Endothelial cell of umbilical vein (primary cell): ENCODE data around the gene SMARCD3. TPM values are rescaled to one million over a fixed set of nuclear protein-coding genes. Genes with fewer than 3 reads are reported as not detected.
A peak's percentile ranks its signal among the peaks of the same experiment; 100 is the strongest.

Experiments used
- BruUV-seq: library from RNA; stranded (reverse); fragments of 400-500 nt; replicated peaks from 2 replicates; lab custom pipeline; 2021; lab: Mats Ljungman, UMichigan
- CTCF ChIA-PET: fragments of 300-600, 350-600 bp; sonication (Branson Sonifier 250); formaldehyde crosslinking; loops from one replicate; lab custom pipeline; 2021; ENCODE audit warnings: antibody characterized with exemption, inconsistent platforms; lab: Charles Lee
- POLR2A ChIA-PET: fragments of 300-600, 350-600 bp; sonication (Branson Sonifier 250); formaldehyde crosslinking; loops from one replicate; lab custom pipeline; 2021; ENCODE audit warnings: antibody characterized with exemption, inconsistent platforms; lab: Charles Lee
- DNase-seq: peaks from one replicate; pipeline ENCODE4 v3.0.0-alpha.2; 2011; ENCODE audit warnings: low read depth, low spot score
- FAIRE-seq: peaks from 2 replicates; lab custom pipeline; 2011; peaks lifted over from hg19 to GRCh38; lab: Jason Lieb, UNC
- H2AFZ ChIP-seq: 2 replicates; pipeline ENCODE4 v1.6.0; 2012; ENCODE audit warnings: low read depth, low read length, control low read depth, inconsistent platforms
- H3K27ac ChIP-seq: 2 replicates; pipeline ENCODE4 v1.5.1; 2011; ENCODE audit warnings: low read depth, mild to moderate bottlenecking, control low read depth, low read length, moderate library complexity; ENCODE audit not compliant: insufficient read depth
- H3K27me3 ChIP-seq, 2 experiments: 2 replicates each; pipeline versions ENCODE4 v1.6.0 to v1.6.1; 2011; ENCODE audit warnings: low read length in 2 of 2, mixed read lengths in 1 of 2; ENCODE audit not compliant: control insufficient read depth in 2 of 2, insufficient read depth in 2 of 2
- H3K36me3 ChIP-seq, 2 experiments: 2 replicates in 1 of 2; 3 replicates in 1 of 2; pipeline ENCODE4 v1.5.1; 2011; ENCODE audit warnings: low read length in 2 of 2, mild to moderate bottlenecking in 1 of 2, moderate library complexity in 1 of 2; ENCODE audit not compliant: control insufficient read depth in 2 of 2, insufficient read depth in 2 of 2; ENCODE audit errors: extremely low read depth in 1 of 2
- H3K4me1 ChIP-seq: 3 replicates; pipeline ENCODE4 v1.5.1; 2011; ENCODE audit warnings: mild to moderate bottlenecking, low read length; ENCODE audit not compliant: control insufficient read depth, insufficient read depth; ENCODE audit errors: extremely low read depth
- H3K4me2 ChIP-seq: 2 replicates; pipeline ENCODE4 v1.6.1; 2011; ENCODE audit warnings: low read length, control low read depth, mixed read lengths; ENCODE audit not compliant: insufficient read depth
- H3K4me3 ChIP-seq, 3 experiments: fragments of 200-600 bp in 1 of 3; sonication (generic), shearing (Covaris generic) in 1 of 3; replicated peaks in 1 of 3; 2 replicates each; pipeline ENCODE4 v1.5.1; 2011 to 2016; ENCODE audit warnings: control low read depth in 3 of 3, low read length in 3 of 3, mild to moderate bottlenecking in 2 of 3, inconsistent platforms in 1 of 3, low read depth in 1 of 3, moderate library complexity in 1 of 3; ENCODE audit not compliant: insufficient read depth in 1 of 3
- H3K79me2 ChIP-seq: 2 replicates; pipeline ENCODE4 v1.6.0; 2012; ENCODE audit warnings: low read length, inconsistent platforms; ENCODE audit not compliant: control insufficient read depth, insufficient read depth
- H3K9ac ChIP-seq: replicated peaks from 2 replicates; pipeline ENCODE3; 2011; ENCODE audit warnings: low read length, control low read depth; ENCODE audit not compliant: insufficient read depth; ENCODE audit errors: extremely low read depth
- H3K9me1 ChIP-seq: replicated peaks from 3 replicates; pipeline ENCODE4 v1.6.0; 2011; ENCODE audit warnings: mild to moderate bottlenecking, low read length; ENCODE audit not compliant: control insufficient read depth, insufficient read depth; ENCODE audit errors: extremely low read depth
- H3K9me3 ChIP-seq: replicated peaks from 2 replicates; pipeline ENCODE4 v1.5.1; 2012; ENCODE audit warnings: low read length, inconsistent platforms; ENCODE audit not compliant: control insufficient read depth, insufficient read depth
- H4K20me1 ChIP-seq: replicated peaks from 2 replicates; pipeline ENCODE3; 2011; ENCODE audit warnings: mild to moderate bottlenecking, low read length; ENCODE audit not compliant: control insufficient read depth, insufficient read depth; ENCODE audit errors: extremely low read depth
- MYC ChIP-seq: IDR thresholded peaks from one replicate; pipeline ENCODE4 v1.6.1; 2011; ENCODE audit warnings: mild to moderate bottlenecking, low read depth, low read length
- POLR2A ChIP-seq: IDR thresholded peaks from 2 replicates; pipeline ENCODE4 v1.6.1; 2012; ENCODE audit warnings: low read depth, mild to moderate bottlenecking, control low read depth, low read length
- POLR2AphosphoS5 ChIP-seq: IDR thresholded peaks from 2 replicates; pipeline ENCODE4 v1.6.1; 2012; ENCODE audit warnings: low read depth, mild to moderate bottlenecking, control low read depth, low read length, moderate library complexity; ENCODE audit not compliant: insufficient read depth
- dilution Hi-C: fragments of 300-500 bp; cut with MboI; formaldehyde crosslinking; loops from one replicate; pipeline ENCODE4 v1.15.0; 2019; ENCODE audit warnings: low sequenced_read_pairs; ENCODE audit not compliant: extremely low pct_ligation_motif_present
- intact Hi-C: fragments of 100-400 bp; cut with micrococcal nuclease; formaldehyde crosslinking; loops from one replicate; pipeline ENCODE4 v1.10.0; 2022
- polyA plus RNA-seq, 4 experiments: library from polyadenylated mRNA; depleted of rRNA in 3 of 4; stranded (reverse) in 3 of 4; unstranded in 1 of 4; fragments of >200 nt; gene quantifications; 2 replicates each; pipeline versions ENCODE4 v1.2.1 to v1.2.3, GENCODE V29; 2011 to 2012; ENCODE audit warnings: missing spikeins in 1 of 4
- total RNA-seq: library from RNA; stranded (reverse); gene quantifications from 2 replicates; pipeline ENCODE4 v1.2.3, GENCODE V29; 2021
- TF ChIP-seq, protein P1 (sequence below), 2 donors: IDR thresholded peaks; 1 replicate in 1 of 2; 2 replicates in 1 of 2; pipeline ENCODE4 v1.5.1; 2011; ENCODE audit warnings: low read length in 2 of 2, mild to moderate bottlenecking in 2 of 2, moderate library complexity in 2 of 2, control low read depth in 1 of 2, inconsistent platforms in 1 of 2, low read depth in 1 of 2; ENCODE audit not compliant: insufficient read depth in 1 of 2; ENCODE audit errors: extremely low read depth in 1 of 2
- TF ChIP-seq, protein P2 (sequence below): IDR thresholded peaks from 2 replicates; pipeline ENCODE4 v1.6.1; 2011; ENCODE audit not compliant: insufficient read depth, insufficient read length

SMARCD3 gene
- total and polyA plus RNA-seq, 2 donors (not counting 3 experiments of a cell fraction or from before 2014, with no cell fraction given), result 6.1 to 8.5 TPM

DNA sequence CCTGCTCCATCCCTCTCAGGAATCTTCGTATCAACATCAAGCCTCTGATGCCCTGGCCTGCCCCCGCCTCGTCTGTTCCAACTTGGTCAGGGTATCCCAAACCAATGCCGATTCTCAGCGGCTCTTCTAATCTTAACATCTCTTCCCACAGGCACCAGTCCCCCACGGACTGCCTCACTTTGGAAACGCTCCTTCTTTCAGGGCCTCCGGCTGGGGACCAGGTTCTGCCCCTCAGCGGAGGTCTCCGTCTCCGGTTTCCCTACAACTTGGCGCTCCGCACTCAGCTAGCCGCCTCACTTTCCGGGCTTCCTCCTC lies 22.0 kb downstream of the SMARCD3 start:
- POLR2A ChIA-PET, result interaction anchor here (1.0 kb wide), 1 partner anchor 20 kb away, joined by 5 read pairs; no protein-coding TSS in a partner anchor
- BruUV-seq, result no TSS peak
- CTCF ChIA-PET, result interaction anchor here (1.0 to 6.3 kb wide), 7 partner anchors 17 to 240 kb away, joined by 3 to 52 read pairs (median 4); no protein-coding TSS in a partner anchor

More for the DNA sequence above, 22.0 kb downstream of the SMARCD3 start:
- Histone ChIP-seq H3K27me3 (no peaks in the 10 kb centered on the region), H2AFZ (peak overlapping the region; percentile 79), H3K4me1 (peaks cover 16% of the 10 kb centered on the region), H3K4me2 (peak overlapping the region; percentile 88), H3K9me1 (no peaks in the 10 kb centered on the region), H3K79me2 (peaks cover 17% of the 10 kb centered on the region), H3K9ac (peak overlapping the region; percentile 75), H3K4me3 (peak overlapping the region; percentile 64 to 98 (median 72)), H3K27ac (peak overlapping the region; percentile 16), H4K20me1 (no peaks in the 10 kb centered on the region), H3K36me3 (peaks cover 12 to 24% of the 10 kb centered on the region in 2 experiments), H3K9me3 (no peaks in the 10 kb centered on the region)
- TF ChIP-seq POLR2AphosphoS5, result no peak
- TF ChIP-seq, protein P1, sequence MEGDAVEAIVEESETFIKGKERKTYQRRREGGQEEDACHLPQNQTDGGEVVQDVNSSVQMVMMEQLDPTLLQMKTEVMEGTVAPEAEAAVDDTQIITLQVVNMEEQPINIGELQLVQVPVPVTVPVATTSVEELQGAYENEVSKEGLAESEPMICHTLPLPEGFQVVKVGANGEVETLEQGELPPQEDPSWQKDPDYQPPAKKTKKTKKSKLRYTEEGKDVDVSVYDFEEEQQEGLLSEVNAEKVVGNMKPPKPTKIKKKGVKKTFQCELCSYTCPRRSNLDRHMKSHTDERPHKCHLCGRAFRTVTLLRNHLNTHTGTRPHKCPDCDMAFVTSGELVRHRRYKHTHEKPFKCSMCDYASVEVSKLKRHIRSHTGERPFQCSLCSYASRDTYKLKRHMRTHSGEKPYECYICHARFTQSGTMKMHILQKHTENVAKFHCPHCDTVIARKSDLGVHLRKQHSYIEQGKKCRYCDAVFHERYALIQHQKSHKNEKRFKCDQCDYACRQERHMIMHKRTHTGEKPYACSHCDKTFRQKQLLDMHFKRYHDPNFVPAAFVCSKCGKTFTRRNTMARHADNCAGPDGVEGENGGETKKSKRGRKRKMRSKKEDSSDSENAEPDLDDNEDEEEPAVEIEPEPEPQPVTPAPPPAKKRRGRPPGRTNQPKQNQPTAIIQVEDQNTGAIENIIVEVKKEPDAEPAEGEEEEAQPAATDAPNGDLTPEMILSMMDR (IDR thresholded peaks at IDR 0.05; ENCODE audit: extremely low read depth in 1 of 2, insufficient read depth in 1 of 2, low read depth in 1 of 2, low read length in 2 of 2), result no peak
- TF ChIP-seq, protein P2, sequence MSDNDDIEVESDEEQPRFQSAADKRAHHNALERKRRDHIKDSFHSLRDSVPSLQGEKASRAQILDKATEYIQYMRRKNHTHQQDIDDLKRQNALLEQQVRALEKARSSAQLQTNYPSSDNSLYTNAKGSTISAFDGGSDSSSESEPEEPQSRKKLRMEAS, result no peak
- TF ChIP-seq MYC, result no peak
- no peak for TF ChIP-seq POLR2A
- dilution Hi-C loops, result no loop called here
- intact Hi-C loops, result loop anchor here (2.0 kb wide), 1 partner anchor 18 kb away; no protein-coding TSS in a partner anchor
- DNase-seq (no peak), FAIRE-seq (peak; percentile 31)
